K562 (cell line): ENCODE data around the gene DNAJC6. TPM values are rescaled to one million over a fixed set of nuclear protein-coding genes. Genes with fewer than 3 reads are reported as not detected.

ENCODE experiments used
- BRD4 ChIP-seq: fragments of 200-600 bp; sonication (generic); IDR thresholded peaks from 2 replicates; pipeline ENCODE4 v1.6.1; 2017; ENCODE audit warnings: inconsistent platforms
- CBFA2T3 ChIP-seq: fragments of 450-650 bp; IDR thresholded peaks from 2 replicates; pipeline ENCODE4 v1.6.1; 2017
- CBX3 ChIP-seq, 2 experiments: IDR thresholded peaks; 1 replicate in 1 of 2; 2 replicates in 1 of 2; pipeline ENCODE4 v1.6.1; 2012; ENCODE audit warnings: inconsistent platforms in 2 of 2, low read length in 2 of 2, borderline replicate concordance in 1 of 2, control low read depth in 1 of 2
- CREM ChIP-seq: IDR thresholded peaks from 2 replicates; pipeline ENCODE4 v1.6.1; 2014; ENCODE audit warnings: antibody characterized with exemption, low read depth
- CXXC5 ChIP-seq: fragments of 250-450 bp; sonication (Bioruptor Pico); IDR thresholded peaks from 2 replicates; pipeline ENCODE4 v1.8.0; 2022; ENCODE audit warnings: inconsistent platforms, mild to moderate bottlenecking, moderate library complexity
- ESRRB ChIP-seq: fragments of 250-450 bp; sonication (Bioruptor Pico); IDR thresholded peaks from 2 replicates; pipeline ENCODE4 v1.5.0; 2020; ENCODE audit warnings: mild to moderate bottlenecking, moderate library complexity, borderline replicate concordance
- FOXJ2 ChIP-seq: fragments of 200-800 bp; sonication (Bioruptor generic); IDR thresholded peaks from 2 replicates; pipeline ENCODE4 v1.6.1; 2016; ENCODE audit warnings: missing genetic modification characterization, missing compliant biosample characterization
- IFI16 ChIP-seq: fragments of 250-450 bp; sonication (Bioruptor Pico); IDR thresholded peaks from 2 replicates; pipeline ENCODE4 v2.1.2; 2022; ENCODE audit warnings: mild to moderate bottlenecking, inconsistent platforms
- JUN ChIP-seq, 2 experiments: sonication (generic) in 1 of 2; formaldehyde crosslinking in 1 of 2; IDR thresholded peaks; 2 replicates each; pipeline versions ENCODE4 v1.6.1 to v1.8.0; 2012 to 2022; ENCODE audit warnings: borderline replicate concordance in 2 of 2, mild to moderate bottlenecking in 2 of 2, improper control_type of control experiment in 1 of 2, low read depth in 1 of 2, low read length in 1 of 2, missing genetic modification reagents in 1 of 2
- KDM1A ChIP-seq, 2 experiments: fragments of 450-650 bp; IDR thresholded peaks; 2 replicates each; pipeline ENCODE4 v1.6.1; 2016; ENCODE audit warnings: mild to moderate bottlenecking in 2 of 2
- NFE2 ChIP-seq: IDR thresholded peaks from 2 replicates; pipeline ENCODE4 v1.6.1; 2014; ENCODE audit warnings: antibody characterized with exemption, low read depth
- POLR3A ChIP-seq: IDR thresholded peaks from 2 replicates; pipeline ENCODE4 v1.6.1; 2011; ENCODE audit warnings: borderline replicate concordance, mild to moderate bottlenecking, moderate library complexity; ENCODE audit not compliant: insufficient read length, insufficient read depth; ENCODE audit errors: extremely low read depth
- POU5F1 ChIP-seq: fragments of 150-350 bp; IDR thresholded peaks from 2 replicates; pipeline ENCODE4 v1.6.1; 2014; ENCODE audit warnings: borderline replicate concordance, low read length, low read depth, mild to moderate bottlenecking; ENCODE audit not compliant: partially characterized antibody
- RBM39 ChIP-seq: fragments of 200-400 bp; formaldehyde crosslinking; optimal IDR thresholded peaks from 2 replicates; pipeline ENCODE3; 2018; ENCODE audit warnings: low read depth, low read length
- SP1 ChIP-seq: sonication (generic); formaldehyde crosslinking; IDR thresholded peaks from 2 replicates; pipeline ENCODE4 v1.8.1; 2022; ENCODE audit warnings: mild to moderate bottlenecking, missing genetic modification reagents
- ZBTB1 ChIP-seq: sonication (generic); formaldehyde crosslinking; IDR thresholded peaks from 2 replicates; pipeline ENCODE4 v1.8.1; 2023; ENCODE audit warnings: missing genetic modification reagents, low read depth, mild to moderate bottlenecking, borderline replicate concordance
- ZKSCAN3 ChIP-seq: fragments of 250-450 bp; sonication (Bioruptor Pico); IDR thresholded peaks from 2 replicates; pipeline ENCODE4 v1.4.0; 2020
- ZNF175 ChIP-seq: fragments of 200-800 bp; sonication (Bioruptor generic); IDR thresholded peaks from 2 replicates; pipeline ENCODE4 v1.6.1; 2016; ENCODE audit warnings: low read depth, mild to moderate bottlenecking, missing genetic modification characterization, missing compliant biosample characterization
- ZNF217 ChIP-seq: sonication (generic); formaldehyde crosslinking; IDR thresholded peaks from 2 replicates; pipeline ENCODE4 v1.8.0; 2022; ENCODE audit warnings: mild to moderate bottlenecking, missing genetic modification reagents
- ZNF24 ChIP-seq: fragments of 450-650 bp; IDR thresholded peaks from 2 replicates; pipeline ENCODE4 v1.6.1; 2016
- ZNF274 ChIP-seq: IDR thresholded peaks from 2 replicates; pipeline ENCODE4 v1.6.1; 2011; ENCODE audit warnings: low read depth, mild to moderate bottlenecking, low read length, moderate library complexity, borderline replicate concordance
- ZNF347 ChIP-seq: fragments of 450-650 bp; formaldehyde crosslinking; IDR thresholded peaks from 2 replicates; pipeline ENCODE4 v1.4.0; 2020; ENCODE audit warnings: low read depth, mild to moderate bottlenecking, moderate library complexity
- polyA plus RNA-seq, 8 experiments: library from polyadenylated mRNA; depleted of rRNA in 4 of 8; stranded (reverse) in 5 of 8; unstranded in 3 of 8; fragments of >200 nt; fragmentation: Nextera tagmentation in 2 of 8; fragmentation: Illumina TruSeq in 1 of 8; extraction: Ambion mirVana in 2 of 8; extraction: Trizol in 1 of 8; gene quantifications; 2 replicates each; pipeline versions ENCODE4 v1.2.1 to v1.2.3, GENCODE V29; 2011 to 2014; ENCODE audit warnings: inconsistent platforms in 1 of 8, missing spikeins in 1 of 8
- total RNA-seq, 7 experiments: library from RNA; depleted of rRNA in 6 of 7; stranded (reverse); fragments of >200 nt in 6 of 7; fragmentation: Illumina TruSeq in 2 of 7; extraction: Trizol in 2 of 7; gene quantifications; 2 replicates each; pipeline versions ENCODE4 v1.2.1 to v1.2.3, GENCODE V29; 2011 to 2021; ENCODE audit warnings: low replicate concordance in 1 of 7
- TF ChIP-seq, protein P1 (sequence below), 3 experiments: fragments of 200-800 bp in 1 of 3; sonication (Bioruptor generic) in 1 of 3; sonication (generic) in 1 of 3; formaldehyde crosslinking in 1 of 3; IDR thresholded peaks; 2 replicates each; pipeline versions ENCODE4 v1.6.1 to v1.8.0; 2016 to 2022; ENCODE audit warnings: mild to moderate bottlenecking in 2 of 3, missing compliant biosample characterization in 2 of 3, missing genetic modification characterization in 2 of 3, missing genetic modification reagents in 1 of 3
- TF ChIP-seq, protein P2 (sequence below): fragments of 450-650 bp; IDR thresholded peaks from 2 replicates; pipeline ENCODE4 v1.7.1; 2018; ENCODE audit warnings: mild to moderate bottlenecking, low read depth; ENCODE audit not compliant: partially characterized antibody

The DNAJC6 gene
- total and polyA plus RNA-seq, 9 of the 15 experiments (the other 6 are each of a cell fraction or from before 2014, with no cell fraction given), result 6.7 to 78.7 (median 28.0) TPM

- TF ChIP-seq CBX3 (IDR thresholded peaks at IDR 0.05; ENCODE audit: borderline replicate concordance in 1 of 2, low read length in 2 of 2) (no peak), FOXJ2 (no peak), ZNF274 (no peak), BRD4 (no peak), ZNF347 (CRISPR knock-in tag) (no peak), POLR3A (no peak), SP1 (CRISPR knock-in tag) (peak; percentile 59), ESRRB (no peak), ZKSCAN3 (no peak), NFE2 (no peak), ZNF24 (no peak), ZBTB1 (CRISPR knock-in tag) (no peak), IFI16 (CRISPR knock-in tag) (no peak), CREM (no peak), ZNF175 (CRISPR knock-in tag) (no peak), CXXC5 (0 out of 2 replicates have a peak, but pooled peaks have one; percentile 38), ZNF217 (CRISPR knock-in tag) (no peak), RBM39 (no peak), POU5F1 (no peak), KDM1A (IDR thresholded peaks at IDR 0.05) (peak in 1 of 2 experiments; percentile 6; a peak in 2 of 4 replicates), JUN (IDR thresholded peaks at IDR 0.05; ENCODE audit: borderline replicate concordance, low read depth, low read length) (peak; percentile 40; the same call in 1 of the 2 replicates), JUN (CRISPR knock-in tag; IDR thresholded peaks at IDR 0.05; ENCODE audit: borderline replicate concordance) (no peak), CBFA2T3 (peak; percentile 61)
- TF ChIP-seq, protein P1, sequence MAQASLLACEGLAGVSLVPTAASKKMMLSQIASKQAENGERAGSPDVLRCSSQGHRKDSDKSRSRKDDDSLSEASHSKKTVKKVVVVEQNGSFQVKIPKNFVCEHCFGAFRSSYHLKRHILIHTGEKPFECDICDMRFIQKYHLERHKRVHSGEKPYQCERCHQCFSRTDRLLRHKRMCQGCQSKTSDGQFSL (CRISPR knock-in tag; IDR thresholded peaks at IDR 0.05), result 0 out of 2 replicates have a peak, but pooled peaks have one; percentile 29
- TF ChIP-seq, protein P1 (tag; IDR thresholded peaks at IDR 0.05), result no peak
- TF ChIP-seq, protein P2, sequence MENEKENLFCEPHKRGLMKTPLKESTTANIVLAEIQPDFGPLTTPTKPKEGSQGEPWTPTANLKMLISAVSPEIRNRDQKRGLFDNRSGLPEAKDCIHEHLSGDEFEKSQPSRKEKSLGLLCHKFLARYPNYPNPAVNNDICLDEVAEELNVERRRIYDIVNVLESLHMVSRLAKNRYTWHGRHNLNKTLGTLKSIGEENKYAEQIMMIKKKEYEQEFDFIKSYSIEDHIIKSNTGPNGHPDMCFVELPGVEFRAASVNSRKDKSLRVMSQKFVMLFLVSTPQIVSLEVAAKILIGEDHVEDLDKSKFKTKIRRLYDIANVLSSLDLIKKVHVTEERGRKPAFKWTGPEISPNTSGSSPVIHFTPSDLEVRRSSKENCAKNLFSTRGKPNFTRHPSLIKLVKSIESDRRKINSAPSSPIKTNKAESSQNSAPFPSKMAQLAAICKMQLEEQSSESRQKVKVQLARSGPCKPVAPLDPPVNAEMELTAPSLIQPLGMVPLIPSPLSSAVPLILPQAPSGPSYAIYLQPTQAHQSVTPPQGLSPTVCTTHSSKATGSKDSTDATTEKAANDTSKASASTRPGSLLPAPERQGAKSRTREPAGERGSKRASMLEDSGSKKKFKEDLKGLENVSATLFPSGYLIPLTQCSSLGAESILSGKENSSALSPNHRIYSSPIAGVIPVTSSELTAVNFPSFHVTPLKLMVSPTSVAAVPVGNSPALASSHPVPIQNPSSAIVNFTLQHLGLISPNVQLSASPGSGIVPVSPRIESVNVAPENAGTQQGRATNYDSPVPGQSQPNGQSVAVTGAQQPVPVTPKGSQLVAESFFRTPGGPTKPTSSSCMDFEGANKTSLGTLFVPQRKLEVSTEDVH, result no peak
Measured at GRCh38 chr1:65422241-65423203, 113.2 kb downstream of the DNAJC6 start (continued).
